Activated CD4-positive, alpha-beta T cell treated with anti-CD3 and anti-CD28 coated beads, Interleukin-2, amount 50 U/mL, for 24 hours (primary cell): Measurements from ENCODE around the gene PADI6.
"Not testable (repeated sequence)": the region's sequence is repeated elsewhere in the genome, so short reads cannot be mapped to it uniquely, and the experiment has no call there.

Experiments used
- DNase-seq, 2 donors: peaks; one replicate each; pipeline ENCODE4 v3.0.0-alpha.2; 2020; ENCODE audit warnings: low read depth in 1 of 2, low spot score in 1 of 2

Gene PADI6

GRCh38 chr1:17371896-17372295 is at the start of gene PADI6:
PADI6 (plus strand) TSS chr1:17372196; CDS start chr1:17372246, 50 bp downstream.
- no peak for DNase-seq

GRCh38 chr1:17328855-17329254 is 43.1 kb upstream of the PADI6 start:
- no peak for DNase-seq

GRCh38 chr1:17329610-17330009 is 42.4 kb upstream of the PADI6 start:
- DNase-seq: no peak

DNA sequence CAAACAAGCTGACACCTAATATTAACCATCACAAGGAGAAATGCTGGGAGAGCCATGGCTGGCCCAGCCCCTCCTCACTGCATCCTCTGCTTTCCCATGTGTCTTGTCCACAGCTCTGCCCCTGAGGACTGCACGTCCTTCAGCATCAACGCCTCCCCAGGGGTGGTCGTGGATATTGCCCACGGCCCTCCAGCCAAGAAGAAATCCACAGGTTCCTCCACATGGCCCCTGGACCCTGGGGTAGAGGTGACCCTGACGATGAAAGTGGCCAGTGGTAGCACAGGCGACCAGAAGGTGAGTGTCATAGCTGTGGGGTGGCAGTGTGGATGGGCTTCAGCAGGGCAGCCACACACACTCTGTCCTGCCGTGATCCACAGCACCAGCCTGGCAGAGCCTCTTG is 41.1 kb upstream of the PADI6 start:
- no peak for DNase-seq

- DNase-seq: no peak
Measured at GRCh38 chr1:17333081-17333480, 38.9 kb upstream of the PADI6 start.

GRCh38 chr1:17335821-17336710 is 35.9 kb upstream of the PADI6 start:
- peak; percentile 32 to 48 for DNase-seq

DNA sequence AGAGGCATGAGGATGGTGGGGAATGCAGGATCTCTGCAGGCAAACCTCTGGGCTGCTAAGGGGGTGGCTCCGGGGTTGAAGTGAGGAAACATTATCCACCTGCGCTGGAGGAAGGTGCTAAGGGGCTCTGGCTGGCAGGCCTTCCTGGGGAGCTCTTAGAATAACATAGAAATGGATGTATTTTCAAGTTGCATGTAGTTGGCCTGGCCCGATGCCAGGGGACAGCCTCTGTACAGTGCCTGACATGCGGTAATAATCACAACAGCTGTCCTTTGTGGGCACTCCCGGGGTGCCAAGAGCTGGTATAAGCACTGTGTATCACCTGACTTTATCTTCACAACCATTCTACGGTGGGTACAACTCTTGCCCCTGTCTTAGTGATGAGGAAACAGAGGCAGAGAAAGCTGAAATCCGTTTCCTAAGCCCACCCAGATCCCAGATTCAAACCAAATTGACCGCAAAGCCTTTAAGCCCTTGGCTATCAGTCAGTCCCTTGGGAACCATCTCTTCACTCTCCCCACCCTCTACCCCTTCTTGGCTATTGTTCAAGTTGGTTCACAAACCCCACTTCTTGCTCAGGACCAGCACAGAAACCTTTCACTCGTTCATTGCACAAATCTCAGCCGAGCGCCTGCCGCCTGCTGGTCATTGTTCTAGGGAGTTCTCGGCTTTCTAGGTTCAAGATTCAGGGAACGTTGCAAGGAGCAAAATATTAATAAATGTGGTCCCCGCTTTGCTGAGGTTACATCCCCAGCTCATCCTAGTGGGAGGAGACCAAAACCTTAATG is 33.1 kb upstream of the PADI6 start:
- no peak for DNase-seq

GRCh38 chr1:17339521-17339920 is 32.5 kb upstream of the PADI6 start:
- DNase-seq: no peak

GRCh38 chr1:17340358-17340757 is 31.6 kb upstream of the PADI6 start:
- DNase-seq: no peak

- no peak for DNase-seq
Measured at GRCh38 chr1:17342014-17342441, 30.0 kb upstream of the PADI6 start.

DNA sequence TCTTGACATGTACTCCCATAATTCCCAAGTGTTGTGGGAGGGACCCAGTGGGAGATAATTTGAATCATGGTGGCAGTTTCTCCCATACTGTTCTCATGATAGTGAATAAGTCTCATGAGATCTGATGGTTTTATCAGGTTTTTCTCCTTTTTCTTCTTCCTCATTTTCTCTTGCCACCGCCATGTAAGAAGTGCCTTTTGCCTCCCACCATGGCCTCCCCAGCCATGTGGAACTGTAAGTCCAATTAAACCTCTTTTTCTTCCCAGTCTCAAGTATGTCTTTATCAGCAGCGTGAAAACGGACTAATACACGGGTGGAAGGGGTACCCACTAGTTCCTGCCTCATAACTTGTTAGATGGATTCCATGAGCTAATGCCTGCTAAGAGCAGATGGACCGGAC is 26.5 kb upstream of the PADI6 start:
- DNase-seq: not testable (repeated sequence)

DNA sequence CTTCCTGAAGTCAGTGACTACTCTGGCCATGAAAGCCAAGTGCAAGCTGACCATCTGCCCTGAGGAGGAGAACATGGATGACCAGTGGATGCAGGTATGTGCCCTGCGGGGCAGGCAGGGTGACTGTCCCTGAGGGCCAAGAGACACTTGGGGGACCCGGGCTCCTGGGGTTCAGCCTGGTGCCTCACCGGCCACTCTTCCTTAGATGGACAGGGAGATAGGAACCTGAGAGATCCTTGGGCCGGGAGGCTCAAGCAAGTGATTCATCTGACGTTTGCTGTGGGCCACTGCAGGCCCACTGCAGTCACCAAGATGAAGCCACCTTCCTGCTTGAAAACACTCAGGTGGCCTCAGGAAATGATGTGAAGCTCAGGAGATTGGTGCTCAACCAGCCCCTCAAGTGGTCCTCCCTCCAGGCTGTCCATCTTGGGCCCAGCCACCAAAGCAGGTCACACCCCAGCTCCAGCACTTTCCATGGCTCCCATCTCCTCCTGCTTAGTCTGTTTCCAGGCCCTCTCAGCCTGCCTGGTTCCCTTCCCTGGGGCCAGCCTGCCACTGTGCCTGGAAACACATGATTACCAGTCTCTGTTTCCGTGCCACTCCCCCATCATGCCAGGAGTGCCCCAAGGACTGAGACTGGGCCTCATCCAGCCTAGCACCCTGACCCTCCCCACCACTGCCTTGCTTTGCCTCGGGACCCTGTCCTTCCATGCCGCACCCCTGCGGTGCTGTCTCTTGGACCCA is 25.8 kb upstream of the PADI6 start:
- DNase-seq: no peak

DNA sequence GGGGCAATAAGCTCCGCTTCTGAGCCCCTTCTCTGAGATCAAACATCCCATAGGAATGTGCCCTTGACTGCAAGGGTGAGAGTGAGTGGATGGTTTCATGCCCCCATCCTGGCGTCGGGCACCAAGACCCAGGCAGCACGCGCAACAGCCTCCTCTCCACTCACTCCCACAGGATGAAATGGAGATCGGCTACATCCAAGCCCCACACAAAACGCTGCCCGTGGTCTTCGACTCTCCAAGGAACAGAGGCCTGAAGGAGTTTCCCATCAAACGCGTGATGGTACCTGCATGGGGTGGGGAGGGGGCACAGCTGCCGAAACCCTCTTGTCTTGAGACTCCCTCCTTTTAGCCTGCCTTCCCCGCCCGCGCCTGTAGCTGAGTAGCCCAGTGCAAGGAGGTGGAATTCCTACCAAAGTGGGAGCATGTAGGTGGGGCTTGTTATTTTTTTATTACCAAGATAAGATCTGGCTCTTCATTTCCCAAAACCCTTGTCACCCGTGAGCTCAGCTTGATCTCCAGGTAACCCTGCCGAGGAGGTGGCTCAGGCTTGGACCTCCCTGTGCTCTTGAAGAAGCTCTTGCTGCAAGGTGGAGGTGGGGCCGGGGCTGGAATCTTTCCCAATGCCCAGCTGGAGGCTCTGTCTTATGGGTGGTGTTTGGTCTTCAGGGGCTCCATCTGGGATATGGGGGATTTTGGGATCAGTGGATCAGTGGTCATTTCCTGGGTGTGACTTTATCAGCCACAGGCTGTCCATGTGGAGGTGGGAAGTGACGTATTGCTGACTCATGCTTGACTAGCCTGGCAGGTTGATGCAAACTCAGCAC is 24.0 kb upstream of the PADI6 start:
- DNase-seq: no peak

- no peak for DNase-seq
Measured at GRCh38 chr1:17348593-17349234, 23.3 kb upstream of the PADI6 start.

GRCh38 chr1:17350083-17350482 is 21.9 kb upstream of the PADI6 start:
- no peak for DNase-seq

- DNase-seq: no peak
Measured at GRCh38 chr1:17350928-17351446, 21.0 kb upstream of the PADI6 start.

DNA sequence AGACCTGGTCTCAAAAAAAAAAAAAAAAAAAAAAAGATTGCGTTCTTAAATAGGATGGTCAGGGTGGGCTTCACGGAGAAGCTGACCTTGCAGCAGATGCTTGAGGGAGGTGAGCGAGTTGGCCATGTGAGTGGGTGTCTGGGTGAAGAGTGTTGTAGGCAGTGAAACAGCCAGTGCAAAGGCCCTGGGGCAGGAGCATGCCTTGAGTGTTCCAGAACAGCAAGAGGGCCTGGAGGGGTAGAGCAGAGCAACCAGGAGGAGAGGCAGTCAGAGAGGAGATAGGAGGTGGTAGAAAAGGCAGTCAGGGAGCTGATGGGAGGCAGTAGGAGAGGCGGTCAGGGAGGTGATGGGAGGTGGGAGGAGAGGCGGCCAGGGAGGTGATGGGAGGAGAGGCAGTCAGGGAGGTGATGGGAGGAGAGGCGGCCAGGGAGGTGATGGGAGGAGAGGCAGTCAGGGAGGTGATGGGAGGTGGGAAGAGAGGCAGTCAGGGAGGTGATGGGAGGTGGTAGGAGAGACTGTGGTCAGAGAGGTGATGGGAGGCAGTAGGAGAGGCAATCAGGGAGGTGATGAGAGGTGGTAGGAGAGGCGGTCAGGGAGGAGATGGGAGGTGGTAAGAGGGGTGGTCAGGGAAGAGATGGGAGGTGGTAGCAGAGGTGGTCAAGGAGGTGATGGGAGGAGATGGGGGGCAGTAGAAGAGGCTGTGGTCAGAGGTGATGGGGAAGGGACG is 20.2 kb upstream of the PADI6 start:
- DNase-seq: no peak

DNA sequence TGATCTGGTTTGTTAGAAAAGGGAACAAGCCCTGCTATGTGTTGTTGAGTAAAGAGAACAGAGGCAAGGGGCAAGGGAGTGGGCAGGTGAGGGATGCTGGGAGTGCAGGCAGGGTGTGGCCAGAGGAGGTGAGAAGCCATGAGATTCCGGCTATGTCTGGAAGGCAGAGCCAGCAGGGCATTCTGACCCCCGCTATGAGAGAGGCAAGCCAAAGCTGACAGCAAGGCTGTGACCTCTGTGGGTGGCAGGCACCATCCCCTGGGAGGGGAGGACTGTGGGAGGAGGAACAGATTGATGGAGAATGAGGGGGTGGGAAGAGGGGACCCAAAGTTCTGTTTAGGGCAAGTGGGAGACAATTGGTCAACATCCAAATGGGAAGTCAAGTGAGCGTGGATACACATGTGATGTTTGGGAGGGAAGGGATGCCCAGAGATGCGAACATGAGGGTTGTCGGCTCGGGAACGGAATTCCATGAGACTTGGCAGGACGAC is 19.5 kb upstream of the PADI6 start:
- DNase-seq: no peak

DNA sequence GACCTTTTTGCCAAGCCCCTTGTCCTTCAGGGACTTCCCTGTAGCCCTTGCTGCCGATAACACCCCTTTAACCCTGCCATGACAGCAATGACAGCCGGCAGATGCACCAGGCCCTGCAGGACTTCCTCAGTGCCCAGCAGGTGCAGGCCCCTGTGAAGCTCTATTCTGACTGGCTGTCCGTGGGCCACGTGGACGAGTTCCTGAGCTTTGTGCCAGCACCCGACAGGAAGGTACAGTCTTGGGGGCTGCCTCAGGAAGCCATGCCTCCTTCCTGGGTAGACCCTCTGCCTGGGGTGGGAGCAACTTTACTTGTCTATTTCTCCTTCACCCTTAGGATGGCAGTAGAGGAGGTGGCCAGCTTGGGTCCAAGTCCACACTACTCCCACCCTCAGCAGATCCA is 16.1 kb upstream of the PADI6 start:
- DNase-seq: no peak
